GM12801 (cell line): ENCODE results near the gene SPPL2C.

ENCODE experiments used
- TF ChIP-seq, protein P1 (sequence below): IDR thresholded peaks from one replicate; pipeline ENCODE4 v1.5.1; 2011; ENCODE audit warnings: control low read depth; ENCODE audit not compliant: insufficient read length; ENCODE audit errors: extremely low read depth

The SPPL2C gene

DNA sequence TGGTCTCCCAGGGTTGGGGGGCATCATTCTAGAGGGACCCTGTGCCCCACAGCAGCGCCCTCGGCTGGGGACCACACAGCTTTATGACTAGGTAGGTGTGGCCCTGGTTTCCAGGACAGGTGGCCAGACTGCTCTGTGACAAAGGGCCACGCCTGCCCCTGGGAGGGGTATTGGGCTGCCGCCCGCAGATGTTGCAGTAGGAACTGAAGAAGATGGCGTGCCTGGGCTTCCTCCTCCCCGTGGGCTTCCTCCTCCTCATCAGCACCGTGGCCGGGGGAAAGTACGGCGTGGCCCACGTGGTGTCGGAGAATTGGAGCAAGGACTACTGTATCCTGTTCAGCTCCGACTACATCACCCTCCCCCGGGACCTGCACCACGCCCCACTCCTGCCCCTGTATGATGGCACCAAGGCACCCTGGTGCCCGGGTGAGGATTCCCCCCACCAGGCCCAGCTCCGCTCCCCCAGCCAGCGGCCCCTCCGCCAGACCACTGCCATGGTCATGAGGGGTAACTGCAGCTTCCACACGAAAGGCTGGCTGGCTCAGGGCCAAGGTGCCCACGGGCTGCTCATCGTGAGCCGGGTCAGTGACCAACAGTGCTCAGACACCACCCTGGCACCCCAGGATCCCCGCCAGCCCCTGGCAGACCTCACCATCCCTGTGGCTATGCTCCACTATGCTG is at the start of gene SPPL2C:
SPPL2C (plus strand) TSS at position 187 of the 681 bp plus-strand sequence; CDS start at position 213, 26 bp downstream.
- TF ChIP-seq, protein P1, sequence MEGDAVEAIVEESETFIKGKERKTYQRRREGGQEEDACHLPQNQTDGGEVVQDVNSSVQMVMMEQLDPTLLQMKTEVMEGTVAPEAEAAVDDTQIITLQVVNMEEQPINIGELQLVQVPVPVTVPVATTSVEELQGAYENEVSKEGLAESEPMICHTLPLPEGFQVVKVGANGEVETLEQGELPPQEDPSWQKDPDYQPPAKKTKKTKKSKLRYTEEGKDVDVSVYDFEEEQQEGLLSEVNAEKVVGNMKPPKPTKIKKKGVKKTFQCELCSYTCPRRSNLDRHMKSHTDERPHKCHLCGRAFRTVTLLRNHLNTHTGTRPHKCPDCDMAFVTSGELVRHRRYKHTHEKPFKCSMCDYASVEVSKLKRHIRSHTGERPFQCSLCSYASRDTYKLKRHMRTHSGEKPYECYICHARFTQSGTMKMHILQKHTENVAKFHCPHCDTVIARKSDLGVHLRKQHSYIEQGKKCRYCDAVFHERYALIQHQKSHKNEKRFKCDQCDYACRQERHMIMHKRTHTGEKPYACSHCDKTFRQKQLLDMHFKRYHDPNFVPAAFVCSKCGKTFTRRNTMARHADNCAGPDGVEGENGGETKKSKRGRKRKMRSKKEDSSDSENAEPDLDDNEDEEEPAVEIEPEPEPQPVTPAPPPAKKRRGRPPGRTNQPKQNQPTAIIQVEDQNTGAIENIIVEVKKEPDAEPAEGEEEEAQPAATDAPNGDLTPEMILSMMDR: no peak

- TF ChIP-seq, protein P1: no peak
Observed at GRCh38 chr17:45800816-45801215, 43.9 kb upstream of the SPPL2C start.

- TF ChIP-seq, protein P1: no peak
Observed at GRCh38 chr17:45801421-45801820, 43.3 kb upstream of the SPPL2C start.

DNA sequence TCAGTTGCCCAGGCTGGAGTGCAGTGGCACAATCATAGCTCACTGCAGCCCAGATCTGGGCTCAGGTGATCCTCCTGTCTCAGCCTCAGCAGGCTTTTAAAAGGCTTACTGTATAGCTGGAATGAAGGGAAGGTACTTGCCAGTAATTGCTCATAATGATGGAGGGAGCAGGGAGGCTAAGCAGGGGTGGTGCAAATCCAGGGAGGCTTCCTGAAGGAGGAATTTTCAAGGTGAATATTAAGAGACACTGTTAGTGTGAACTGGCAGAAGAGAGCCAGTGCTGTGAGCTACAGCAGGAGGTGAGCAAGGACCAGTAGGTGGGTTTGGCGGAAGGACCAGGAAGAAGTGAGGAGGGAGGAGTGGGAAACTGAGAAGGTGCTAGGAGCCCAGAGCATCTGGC is 35.8 kb upstream of the SPPL2C start:
- TF ChIP-seq, protein P1: no peak

DNA sequence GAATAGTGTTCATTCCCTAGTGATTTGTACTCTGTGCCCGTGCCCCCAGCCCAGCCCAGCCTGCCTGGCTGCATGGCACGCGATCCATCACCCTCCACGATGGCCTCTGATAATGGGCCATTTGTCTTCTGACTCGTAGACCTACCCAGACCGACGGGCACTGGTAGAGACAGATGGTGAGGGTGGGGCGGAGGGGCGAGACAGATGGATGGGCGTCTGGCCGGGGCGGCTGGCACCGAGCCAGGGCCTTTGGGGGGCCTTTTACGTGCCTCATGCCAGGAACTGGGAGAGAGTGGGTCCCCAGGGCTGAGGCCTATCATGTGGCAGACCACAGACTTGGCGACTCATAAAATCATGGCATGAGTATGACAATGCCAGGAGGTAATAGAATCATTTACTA is 35.2 kb upstream of the SPPL2C start:
- TF ChIP-seq, protein P1: no peak

- TF ChIP-seq, protein P1: no peak
Observed at GRCh38 chr17:45812102-45812501, 32.6 kb upstream of the SPPL2C start.

DNA sequence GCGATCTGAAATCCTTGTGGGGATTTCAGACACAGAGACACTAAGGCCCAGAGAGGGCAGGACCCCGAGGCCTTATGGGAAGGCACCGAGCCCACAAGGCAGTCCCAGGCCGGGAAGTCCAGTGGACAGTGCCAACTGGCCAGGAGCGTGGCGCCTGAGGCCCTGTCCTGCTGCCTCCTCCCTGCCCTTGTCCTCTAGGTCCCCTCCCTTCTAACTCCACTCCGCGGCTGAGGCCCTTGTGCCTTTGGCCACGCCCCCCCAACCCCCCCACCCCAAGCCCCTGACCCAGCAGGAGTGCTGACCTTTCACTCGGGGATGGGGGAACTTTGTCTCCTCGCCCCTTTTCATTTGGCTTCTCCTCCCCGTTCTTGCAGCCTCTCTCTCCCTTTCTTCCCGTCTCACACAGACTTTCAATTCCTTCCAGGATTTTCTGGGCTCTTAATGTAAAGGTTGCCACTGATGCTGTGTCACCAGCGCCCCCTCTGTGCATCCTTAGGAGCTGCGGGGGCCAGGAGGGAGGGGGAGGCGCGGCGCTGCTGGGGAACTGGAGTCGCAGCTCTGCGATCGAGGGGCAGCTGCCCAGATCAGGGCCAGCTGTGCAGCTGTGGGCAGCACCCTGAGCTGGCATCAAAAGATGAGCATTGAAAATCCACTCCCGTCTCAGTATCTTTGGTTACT is 31.5 kb upstream of the SPPL2C start:
- TF ChIP-seq, protein P1: no peak
